ENCODE measurements around the gene ST6GALNAC6.

ST6GALNAC6 gene

DNA sequence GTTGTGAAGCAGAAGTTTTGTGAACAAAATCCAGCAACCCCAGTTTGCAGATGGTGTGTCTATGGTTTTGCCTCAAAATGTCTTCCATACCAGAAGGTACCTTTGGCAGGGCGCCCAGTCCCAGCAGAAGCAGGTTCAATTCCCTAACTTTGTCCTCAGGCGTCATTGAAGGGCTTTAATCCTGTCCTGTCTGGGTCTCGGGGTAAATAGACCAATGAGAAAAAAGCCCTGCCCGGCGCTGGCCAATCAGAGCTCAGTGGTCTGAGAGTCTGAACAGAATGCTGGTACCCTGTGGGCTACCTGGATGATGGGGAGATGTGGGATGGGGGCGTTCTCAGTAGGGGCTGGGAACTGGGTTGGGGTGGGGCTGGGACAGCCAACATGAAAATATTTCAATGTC lies 23.6 kb upstream of the ST6GALNAC6 start:
- no peaks in the 10 kb centered on the region for H3K9me3 ChIP-seq (ENCODE audit: control insufficient read depth in 1 of 2, low read length in 2 of 2)
- H3K4me1 ChIP-seq (ENCODE audit: control insufficient read depth in 1 of 2, insufficient read depth in 2 of 2, low read length in 2 of 2) = peaks cover 13 to 18% of the 10 kb centered on the region in 2 donors
- no peaks in the 10 kb centered on the region for H3K36me3 ChIP-seq (ENCODE audit: control insufficient read depth in 1 of 2, insufficient read depth in 2 of 2, low read length in 2 of 2)
- peaks cover 7% of the 10 kb centered on the region for H3K27me3 ChIP-seq (ENCODE audit: low read depth, low read length)
- H3K27ac ChIP-seq (ENCODE audit: low read length) = no peak overlapping the region
- H3K4me3 ChIP-seq (ENCODE audit: low read depth in 1 of 2, low read length in 2 of 2) = no peak overlapping the region

DNA sequence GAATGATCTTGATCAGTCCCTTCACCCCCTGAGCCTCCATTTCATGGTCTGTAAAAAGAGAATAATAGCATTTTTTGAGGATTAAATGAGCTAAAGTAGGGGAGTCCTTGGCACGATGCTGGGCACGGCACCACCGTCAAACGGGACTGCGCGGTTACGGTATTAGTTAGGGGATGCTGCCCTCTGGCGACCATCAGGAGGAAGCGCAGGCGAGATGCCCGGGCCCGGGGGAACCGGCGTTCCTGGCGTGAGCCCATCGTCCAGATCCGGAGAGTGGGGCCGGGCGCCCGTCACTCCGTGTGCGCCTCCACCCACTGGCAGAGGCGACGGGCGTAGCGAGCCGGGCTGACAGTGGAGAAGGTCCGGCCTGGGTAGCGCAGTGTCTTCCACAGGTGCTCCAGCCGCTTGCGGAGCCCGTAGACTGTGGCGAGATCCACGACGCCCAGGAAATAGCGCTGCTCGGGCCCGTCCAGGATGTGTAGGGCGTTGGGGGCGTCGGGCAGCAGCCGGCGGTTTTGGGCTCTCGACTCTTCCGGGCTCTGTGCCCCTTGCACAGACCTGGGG lies 22.2 kb upstream of the ST6GALNAC6 start:
- H3K4me3 ChIP-seq (ENCODE audit: low read depth in 1 of 2, low read length in 2 of 2) = peak overlapping the region in 1 of 2 donors; percentile 38
- H3K9me3 ChIP-seq (ENCODE audit: control insufficient read depth in 1 of 2, low read length in 2 of 2) = no peaks in the 10 kb centered on the region
- peaks cover 3% of the 10 kb centered on the region for H3K27me3 ChIP-seq (ENCODE audit: low read depth, low read length)
- no peaks in the 10 kb centered on the region for H3K36me3 ChIP-seq (ENCODE audit: control insufficient read depth in 1 of 2, insufficient read depth in 2 of 2, low read length in 2 of 2)
- H3K27ac ChIP-seq (ENCODE audit: low read length) = no peak overlapping the region
- H3K4me1 ChIP-seq (ENCODE audit: control insufficient read depth in 1 of 2, insufficient read depth in 2 of 2, low read length in 2 of 2) = peaks cover 13 to 21% of the 10 kb centered on the region in 2 donors

DNA sequence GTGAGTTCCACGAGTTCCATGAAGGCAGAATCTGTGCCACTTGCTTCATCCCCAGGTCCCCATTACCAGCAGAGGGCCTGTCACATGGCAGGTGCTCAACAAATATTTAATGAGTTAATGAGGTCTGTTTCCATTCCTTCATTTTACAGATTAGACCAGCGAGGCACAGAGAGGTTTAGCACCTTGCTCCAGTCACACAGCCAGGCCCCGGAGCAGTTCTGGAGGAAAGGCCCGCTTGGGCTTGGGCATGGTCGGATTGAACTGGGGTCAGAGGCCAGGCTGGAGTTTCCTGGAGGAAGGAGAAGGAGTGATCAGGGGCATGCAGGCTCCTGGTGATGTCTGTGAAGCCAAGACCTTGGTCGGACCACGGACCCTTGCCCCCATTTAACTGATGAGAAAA lies 21.4 kb upstream of the ST6GALNAC6 start:
- H3K27me3 ChIP-seq (ENCODE audit: low read depth, low read length) = no peaks in the 10 kb centered on the region
- H3K4me1 ChIP-seq (ENCODE audit: control insufficient read depth in 1 of 2, insufficient read depth in 2 of 2, low read length in 2 of 2) = peaks cover 13 to 28% of the 10 kb centered on the region in 2 donors
- no peaks in the 10 kb centered on the region for H3K9me3 ChIP-seq (ENCODE audit: control insufficient read depth in 1 of 2, low read length in 2 of 2)
- no peak overlapping the region for H3K27ac ChIP-seq (ENCODE audit: low read length)
- H3K36me3 ChIP-seq (ENCODE audit: control insufficient read depth in 1 of 2, insufficient read depth in 2 of 2, low read length in 2 of 2) = no peaks in the 10 kb centered on the region
- no peak overlapping the region for H3K4me3 ChIP-seq (ENCODE audit: low read depth in 1 of 2, low read length in 2 of 2)

DNA sequence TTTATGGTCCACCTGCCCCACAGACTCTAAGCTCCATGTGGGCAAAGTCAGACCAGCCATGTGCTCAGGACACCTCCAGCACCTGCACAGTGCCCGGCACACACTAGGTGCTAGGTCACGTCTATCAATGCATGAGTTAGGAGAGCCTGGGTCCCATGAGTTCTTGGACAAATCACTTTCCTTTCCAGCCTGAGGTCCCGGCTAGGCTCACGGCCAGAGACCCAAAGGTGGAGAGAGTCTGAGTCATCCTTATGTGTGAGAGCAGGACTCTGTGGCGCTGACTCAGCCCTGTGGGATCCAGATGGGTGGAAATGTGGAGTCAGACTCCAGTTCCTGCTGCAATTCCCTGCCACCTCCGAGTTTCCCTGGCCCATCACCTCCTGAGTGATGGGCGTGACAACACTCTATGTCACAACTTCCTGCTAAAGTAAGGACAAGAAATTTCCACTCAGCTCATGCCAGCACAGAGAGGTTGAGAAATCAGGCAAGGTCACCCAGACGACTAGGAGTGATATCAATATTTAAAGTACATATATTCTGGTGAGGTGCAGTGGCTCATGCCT lies 19.9 kb upstream of the ST6GALNAC6 start:
- Histone ChIP-seq H3K27ac (ENCODE audit: low read length) (no peak overlapping the region), H3K27me3 (ENCODE audit: low read depth, low read length) (no peaks in the 10 kb centered on the region), H3K4me1 (ENCODE audit: control insufficient read depth in 1 of 2, insufficient read depth in 2 of 2, low read length in 2 of 2) (peaks cover 21 to 33% of the 10 kb centered on the region in 2 donors), H3K36me3 (ENCODE audit: control insufficient read depth in 1 of 2, insufficient read depth in 2 of 2, low read length in 2 of 2) (no peaks in the 10 kb centered on the region), H3K4me3 (ENCODE audit: low read depth in 1 of 2, low read length in 2 of 2) (no peak overlapping the region), H3K9me3 (ENCODE audit: control insufficient read depth in 1 of 2, low read length in 2 of 2) (no peaks in the 10 kb centered on the region)

DNA sequence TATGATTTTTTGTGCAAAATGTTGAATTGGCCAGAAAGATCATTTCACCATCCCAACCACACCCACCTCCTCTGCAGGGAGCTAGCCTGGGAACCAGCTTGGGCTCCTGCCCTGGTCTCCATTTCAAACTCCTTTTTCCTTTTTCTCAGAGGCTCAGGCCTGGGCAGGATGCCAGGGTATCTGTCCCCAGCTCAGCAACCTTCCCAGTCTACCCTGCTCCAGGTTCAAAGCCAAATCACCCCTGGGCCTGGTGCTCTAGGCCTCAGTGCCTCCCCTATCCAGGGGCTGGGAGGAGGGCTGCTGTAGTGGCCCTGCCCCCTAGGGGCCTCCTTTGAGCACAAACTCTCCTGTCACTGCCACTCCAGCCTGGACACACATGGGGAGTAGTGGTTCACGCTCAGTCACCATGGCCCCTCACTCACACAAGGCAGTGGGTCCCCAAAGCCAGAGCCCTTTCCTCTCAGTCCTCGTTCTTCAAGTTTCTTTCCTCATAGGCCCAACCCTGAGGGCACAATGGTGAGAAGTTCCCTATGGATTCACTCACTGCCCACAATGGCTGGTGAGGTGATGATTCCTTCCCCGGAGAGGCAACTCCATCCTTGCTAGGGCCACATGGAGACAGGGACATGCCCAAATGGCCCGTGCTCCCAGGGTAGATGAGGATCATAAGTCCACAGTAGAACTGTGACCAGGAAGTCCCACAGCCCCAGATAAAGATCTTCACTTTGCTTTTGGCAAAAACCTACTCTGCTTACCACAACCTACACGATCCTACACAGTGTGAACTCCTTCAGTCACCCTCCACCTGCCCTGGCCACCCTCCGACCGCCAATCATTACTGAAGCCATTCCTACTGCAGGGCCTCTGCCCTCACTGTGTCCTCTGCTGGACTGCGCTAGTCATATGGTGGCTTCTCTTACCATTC lies 19.0 kb upstream of the ST6GALNAC6 start:
- Histone ChIP-seq H3K4me1 (ENCODE audit: control insufficient read depth in 1 of 2, insufficient read depth in 2 of 2, low read length in 2 of 2) (peaks cover 21 to 33% of the 10 kb centered on the region in 2 donors), H3K27ac (ENCODE audit: low read length) (peak overlapping the region; percentile 32), H3K36me3 (ENCODE audit: control insufficient read depth in 1 of 2, insufficient read depth in 2 of 2, low read length in 2 of 2) (no peaks in the 10 kb centered on the region), H3K27me3 (ENCODE audit: low read depth, low read length) (no peaks in the 10 kb centered on the region), H3K4me3 (ENCODE audit: low read depth in 1 of 2, low read length in 2 of 2) (no peak overlapping the region), H3K9me3 (ENCODE audit: control insufficient read depth in 1 of 2, low read length in 2 of 2) (no peaks in the 10 kb centered on the region)

DNA sequence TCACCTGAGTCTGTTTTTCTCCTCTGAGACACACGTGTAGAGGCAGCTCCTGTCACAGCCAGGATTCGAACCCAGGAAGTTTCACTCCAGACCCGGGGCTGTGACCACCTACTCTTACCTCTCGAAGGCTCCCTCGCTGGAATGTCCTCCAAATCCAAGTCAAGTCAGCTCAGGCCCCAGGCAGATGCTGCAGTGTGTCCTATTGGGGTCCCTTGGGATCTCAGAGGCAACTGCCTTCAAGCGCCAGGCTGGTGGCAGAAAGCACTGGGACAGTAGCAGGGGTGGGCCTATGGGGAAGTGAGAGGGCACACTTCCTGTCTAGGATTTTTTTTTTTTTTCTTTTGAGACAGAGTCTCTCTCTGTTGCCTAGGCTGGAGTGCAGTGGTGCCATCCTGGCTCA lies 18.2 kb upstream of the ST6GALNAC6 start:
- peak overlapping the region; percentile 39 for H3K27ac ChIP-seq (ENCODE audit: low read length)
- no peaks in the 10 kb centered on the region for H3K9me3 ChIP-seq (ENCODE audit: control insufficient read depth in 1 of 2, low read length in 2 of 2)
- H3K4me1 ChIP-seq (ENCODE audit: control insufficient read depth in 1 of 2, insufficient read depth in 2 of 2, low read length in 2 of 2) = peaks cover 21 to 33% of the 10 kb centered on the region in 2 donors
- no peaks in the 10 kb centered on the region for H3K27me3 ChIP-seq (ENCODE audit: low read depth, low read length)
- peaks cover 0 to 5% of the 10 kb centered on the region in 2 donors for H3K36me3 ChIP-seq (ENCODE audit: control insufficient read depth in 1 of 2, insufficient read depth in 2 of 2, low read length in 2 of 2)
- H3K4me3 ChIP-seq (ENCODE audit: low read depth in 1 of 2, low read length in 2 of 2) = peak overlapping the region in 1 of 2 donors; percentile 40

DNA sequence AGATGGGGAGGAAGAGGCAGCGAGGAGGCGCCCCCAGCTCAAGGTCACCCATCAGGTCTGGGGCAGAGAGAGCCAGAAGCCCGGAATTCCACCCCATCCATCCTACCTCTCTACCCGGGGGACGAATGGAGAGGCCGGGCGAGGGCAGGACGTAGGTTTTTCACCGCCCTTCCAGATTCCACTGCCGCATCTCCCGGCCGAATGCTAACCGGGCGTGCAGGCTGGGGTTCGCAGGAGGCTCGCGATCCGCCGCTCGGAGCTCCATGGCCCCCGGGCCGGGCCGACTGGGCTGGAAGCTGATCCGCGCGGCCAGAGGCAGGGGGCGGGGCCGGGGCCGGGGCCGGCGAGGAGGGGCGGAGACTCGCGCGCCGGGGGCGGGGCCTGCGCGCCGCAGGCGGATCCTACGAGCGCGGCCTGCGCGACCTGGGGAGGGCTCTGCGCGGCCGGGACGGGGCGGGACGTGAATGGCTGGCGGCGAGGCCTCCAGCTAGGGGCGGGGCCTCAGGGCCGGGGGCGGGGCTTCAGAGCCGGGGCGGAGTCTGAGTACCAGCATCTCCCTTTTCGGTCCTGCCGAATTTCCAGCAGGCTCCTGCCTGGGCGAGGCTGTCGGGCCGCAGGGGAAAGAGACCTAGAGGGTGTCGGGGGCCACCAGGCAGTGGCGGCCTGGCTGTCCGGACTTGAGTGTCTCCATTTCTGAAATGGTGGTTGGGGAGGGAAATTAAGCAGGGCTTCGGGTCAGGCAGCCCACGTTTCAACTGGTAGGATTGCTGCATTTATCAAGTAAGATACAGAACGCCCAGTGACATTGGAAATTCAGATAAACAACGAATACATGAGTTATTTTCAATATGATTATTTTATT lies 17.5 kb upstream of the ST6GALNAC6 start, which contains the start of gene ST6GALNAC4:
TSS of gene ST6GALNAC4 (minus strand) at position 322 of the 862 bp plus-strand sequence. CDS start 622 bp downstream, outside the sequence.
- Histone ChIP-seq H3K4me3 (ENCODE audit: low read depth in 1 of 2, low read length in 2 of 2) (peak within 1 kb of the TSS; percentile 68 to 81), H3K27ac (ENCODE audit: low read length) (peak within 1 kb of the TSS; percentile 69), H3K36me3 (ENCODE audit: control insufficient read depth in 1 of 2, insufficient read depth in 2 of 2, low read length in 2 of 2) (peaks cover 2 to 11% of the 10 kb centered on the region in 2 donors), H3K9me3 (ENCODE audit: control insufficient read depth in 1 of 2, low read length in 2 of 2) (no peaks in the 10 kb centered on the region), H3K27me3 (ENCODE audit: low read depth, low read length) (no peaks in the 10 kb centered on the region), H3K4me1 (ENCODE audit: control insufficient read depth in 1 of 2, insufficient read depth in 2 of 2, low read length in 2 of 2) (peaks cover 19 to 32% of the 10 kb centered on the region in 2 donors)

DNA sequence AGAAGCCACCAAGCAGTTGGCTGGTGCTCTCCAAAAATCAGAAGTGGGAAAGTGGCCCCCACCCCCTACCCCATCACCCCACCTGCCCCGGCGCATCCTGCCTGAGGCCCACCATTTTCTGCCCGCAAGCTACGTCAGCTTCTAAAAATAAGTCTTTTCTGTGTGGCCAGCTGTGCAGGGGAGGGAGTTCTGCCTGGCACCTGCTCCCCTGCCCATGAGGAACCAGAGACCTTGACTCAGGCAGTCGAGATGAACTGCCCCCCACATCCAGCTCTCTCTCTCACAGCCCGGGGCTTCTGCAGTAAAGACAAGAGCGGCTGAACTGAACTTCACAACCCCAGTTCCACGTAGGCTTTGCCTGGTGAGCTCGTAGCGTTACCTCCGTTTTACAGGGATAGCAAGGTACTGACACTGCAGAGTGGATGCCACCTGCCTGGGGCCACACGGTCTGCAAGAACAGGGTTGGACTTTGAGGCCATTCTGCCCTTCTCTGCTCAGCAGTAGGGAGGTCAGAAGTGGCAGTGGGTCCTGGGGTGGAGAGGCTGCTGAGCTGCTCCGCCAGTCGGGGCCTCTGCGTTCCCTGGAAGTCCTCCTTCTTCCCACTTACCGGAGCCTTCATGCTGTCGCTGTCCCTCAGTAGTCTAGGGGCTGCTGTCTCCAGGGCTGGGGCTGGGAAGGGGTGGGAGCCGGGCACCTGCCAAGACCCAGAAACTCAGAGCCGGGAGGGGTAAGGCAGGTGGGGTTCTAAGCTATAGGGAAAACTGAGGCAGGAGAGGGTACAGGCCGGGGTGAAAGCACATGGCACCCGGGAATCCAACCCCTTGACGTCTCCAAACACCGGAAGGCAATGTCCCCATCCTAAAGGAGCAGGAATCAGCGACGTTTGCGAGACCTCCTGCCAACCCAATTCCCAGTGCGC lies 16.7 kb upstream of the ST6GALNAC6 start:
- no peaks in the 10 kb centered on the region for H3K9me3 ChIP-seq (ENCODE audit: control insufficient read depth in 1 of 2, low read length in 2 of 2)
- H3K4me1 ChIP-seq (ENCODE audit: control insufficient read depth in 1 of 2, insufficient read depth in 2 of 2, low read length in 2 of 2) = peaks cover 19 to 23% of the 10 kb centered on the region in 2 donors
- peak overlapping the region; percentile 68 to 81 for H3K4me3 ChIP-seq (ENCODE audit: low read depth in 1 of 2, low read length in 2 of 2)
- H3K36me3 ChIP-seq (ENCODE audit: control insufficient read depth in 1 of 2, insufficient read depth in 2 of 2, low read length in 2 of 2) = peaks cover 7 to 13% of the 10 kb centered on the region in 2 donors
- peak overlapping the region; percentile 69 for H3K27ac ChIP-seq (ENCODE audit: low read length)
- H3K27me3 ChIP-seq (ENCODE audit: low read depth, low read length) = no peaks in the 10 kb centered on the region

DNA sequence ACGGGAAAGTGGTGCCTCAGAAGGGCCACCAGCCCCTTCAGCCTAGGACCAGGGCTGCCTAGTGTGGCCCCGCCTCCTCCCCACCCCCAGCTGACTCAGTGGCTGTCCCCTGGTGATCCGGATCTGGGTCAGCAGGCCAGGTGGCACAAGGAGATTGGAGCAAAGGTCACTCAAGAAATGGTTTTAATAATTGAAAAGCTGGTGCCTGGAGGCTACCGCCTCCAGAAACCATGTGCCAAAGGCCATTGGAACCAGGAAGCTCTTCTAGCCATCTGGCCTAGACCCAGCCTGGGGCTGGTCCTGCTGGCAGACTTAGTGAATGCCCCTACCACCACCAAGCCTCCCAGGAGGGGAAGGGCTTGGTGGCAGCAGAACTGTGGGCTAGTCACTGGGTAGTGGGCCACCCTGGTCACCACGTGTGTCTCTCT lies 15.9 kb upstream of the ST6GALNAC6 start:
- no peaks in the 10 kb centered on the region for H3K27me3 ChIP-seq (ENCODE audit: low read depth, low read length)
- H3K9me3 ChIP-seq (ENCODE audit: control insufficient read depth in 1 of 2, low read length in 2 of 2) = no peaks in the 10 kb centered on the region
- H3K4me1 ChIP-seq (ENCODE audit: control insufficient read depth in 1 of 2, insufficient read depth in 2 of 2, low read length in 2 of 2) = peaks cover 19 to 23% of the 10 kb centered on the region in 2 donors
- H3K36me3 ChIP-seq (ENCODE audit: control insufficient read depth in 1 of 2, insufficient read depth in 2 of 2, low read length in 2 of 2) = peaks cover 12 to 16% of the 10 kb centered on the region in 2 donors
- peak overlapping the region; percentile 4 for H3K27ac ChIP-seq (ENCODE audit: low read length)
- peak overlapping the region in 1 of 2 donors; percentile 81 for H3K4me3 ChIP-seq (ENCODE audit: low read depth in 1 of 2, low read length in 2 of 2)

DNA sequence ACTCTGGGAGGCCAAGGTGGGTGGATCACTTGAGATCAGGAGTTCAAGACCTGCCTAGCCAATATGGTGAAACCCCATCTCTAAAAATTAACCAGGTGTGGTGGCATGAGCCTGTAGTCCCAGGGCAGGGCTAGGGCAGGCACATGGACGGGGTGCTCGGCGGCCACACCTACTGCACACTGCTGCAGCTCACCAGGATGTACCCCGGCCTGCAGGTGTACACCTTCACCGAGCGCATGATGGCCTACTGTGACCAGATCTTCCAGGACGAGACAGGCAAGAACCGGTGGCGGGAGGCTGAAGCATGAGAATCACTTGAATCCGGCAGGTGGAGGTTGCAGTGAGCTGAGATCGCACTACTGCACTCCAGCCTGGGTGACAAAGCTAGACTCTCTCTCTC lies 14.3 kb upstream of the ST6GALNAC6 start:
- Histone ChIP-seq H3K9me3 (ENCODE audit: control insufficient read depth in 1 of 2, low read length in 2 of 2) (no peaks in the 10 kb centered on the region), H3K4me1 (ENCODE audit: control insufficient read depth in 1 of 2, insufficient read depth in 2 of 2, low read length in 2 of 2) (peaks cover 12 to 23% of the 10 kb centered on the region in 2 donors), H3K27me3 (ENCODE audit: low read depth, low read length) (no peaks in the 10 kb centered on the region), H3K27ac (ENCODE audit: low read length) (no peak overlapping the region), H3K36me3 (ENCODE audit: control insufficient read depth in 1 of 2, insufficient read depth in 2 of 2, low read length in 2 of 2) (peaks cover 12 to 19% of the 10 kb centered on the region in 2 donors), H3K4me3 (ENCODE audit: low read depth in 1 of 2, low read length in 2 of 2) (no peak overlapping the region)

Measured in muscle layer of duodenum (tissue), 2 donors.